Nucleus accumbens (tissue), 56 donors: ENCODE results near the gene NFASC.

Source experiments
- DNase-seq, 56 donors: peaks; one replicate each; lab custom pipeline; 2025; lab: John Stamatoyannopoulos, UW

The NFASC gene

GRCh38 chr1:204976646-204977045, 106.0 kb downstream of the NFASC start:
- no peak for DNase-seq

GRCh38 chr1:204977318-204977717, 106.7 kb downstream of the NFASC start:
- no peak for DNase-seq

GRCh38 chr1:204978782-204979181, 108.1 kb downstream of the NFASC start:
- DNase-seq, result no peak

- no peak for DNase-seq
These were observed 108.6 kb downstream of the NFASC start for GRCh38 chr1:204979306-204979705.

GRCh38 chr1:204979891-204980649, 109.4 kb downstream of the NFASC start:
- DNase-seq, result no peak

GRCh38 chr1:204980840-204981405, 110.3 kb downstream of the NFASC start:
- DNase-seq, result no peak

- no peak for DNase-seq
These were observed 112.5 kb downstream of the NFASC start for GRCh38 chr1:204983136-204983535.

GRCh38 chr1:204983881-204984280, 113.2 kb downstream of the NFASC start:
- no peak for DNase-seq

- no peak for DNase-seq
These were observed 113.8 kb downstream of the NFASC start for GRCh38 chr1:204984499-204984898.

GRCh38 chr1:204986181-204986580, 115.5 kb downstream of the NFASC start:
- DNase-seq, result no peak

GRCh38 chr1:204987689-204988088, 117.0 kb downstream of the NFASC start:
- no peak for DNase-seq

- no peak for DNase-seq
These were observed 117.5 kb downstream of the NFASC start for GRCh38 chr1:204988196-204988595.

- peak; percentile 23 to 96 (median 79) for DNase-seq
These were observed 118.8 kb downstream of the NFASC start for GRCh38 chr1:204989266-204990058.

- DNase-seq, result peak in 40 of 56 donors; percentile 16 to 82 (median 51)
These were observed 119.5 kb downstream of the NFASC start for GRCh38 chr1:204990059-204990664.

- peak in 1 of 56 donors; percentile 33 for DNase-seq
These were observed 120.2 kb downstream of the NFASC start for GRCh38 chr1:204990721-204991341.

GRCh38 chr1:204991342-204991844, 120.7 kb downstream of the NFASC start:
- DNase-seq, result peak in 12 of 56 donors; percentile 14 to 48 (median 30)

- DNase-seq, result peak in 1 of 56 donors; percentile 19
These were observed 121.7 kb downstream of the NFASC start for GRCh38 chr1:204992201-204992997.

GRCh38 chr1:204992998-204993314, 122.3 kb downstream of the NFASC start:
- no peak for DNase-seq

- DNase-seq, result no peak
These were observed 123.6 kb downstream of the NFASC start for GRCh38 chr1:204994086-204994862.
